ENCODE data around the gene EXOSC1. TPM values are rescaled to one million over a fixed set of nuclear protein-coding genes. Genes with fewer than 3 reads are reported as not detected.

Gene EXOSC1
- total and polyA plus RNA-seq, 2 donors (not counting 3 experiments of a cell fraction or from before 2014, with no cell fraction given) = 50.7 to 52.9 TPM

GRCh38 chr10:97483921-97484320 is 38.1 kb upstream of the EXOSC1 start:
- no peaks in the 10 kb centered on the region for H3K9me3 ChIP-seq (replicated peaks; ENCODE audit: control insufficient read depth, insufficient read depth, low read length)
- DNase-seq (ENCODE audit: low read depth, low spot score) (peak; percentile 27), FAIRE-seq (no peak)
- intact Hi-C loops (cut with micrococcal nuclease) = no loop called here
- POLR2A ChIA-PET = no interaction called here
- H3K79me2 ChIP-seq (ENCODE audit: control insufficient read depth, insufficient read depth, low read length) = peaks cover 47% of the 10 kb centered on the region
- H3K27ac ChIP-seq (ENCODE audit: insufficient read depth, low read depth, low read length) = no peak overlapping the region
- H2AFZ ChIP-seq (ENCODE audit: low read depth, low read length) = no peak overlapping the region
- H3K36me3 ChIP-seq (ENCODE audit: control insufficient read depth in 2 of 2, extremely low read depth in 1 of 2, insufficient read depth in 2 of 2, low read length in 2 of 2) = peaks cover 4 to 12% of the 10 kb centered on the region in 2 experiments
- no peak overlapping the region for H3K4me3 ChIP-seq (replicated peaks in 1 of 3; ENCODE audit: insufficient read depth in 1 of 3, low read depth in 1 of 3, low read length in 3 of 3)
- no peaks in the 10 kb centered on the region for H3K27me3 ChIP-seq (ENCODE audit: control insufficient read depth in 2 of 2, insufficient read depth in 2 of 2, low read length in 2 of 2)
- CTCF ChIA-PET = interaction anchor here (0.7 to 1.2 kb wide), 3 partner anchors 11 to 88 kb away, joined by 3 read pairs; partner anchors contain the start of gene UBTD1
- dilution Hi-C loops (cut with MboI; ENCODE audit: extremely low pct_ligation_motif_present, low sequenced_read_pairs) = no loop called here
- no peak overlapping the region for H3K4me2 ChIP-seq (ENCODE audit: insufficient read depth, low read length)
- BruUV-seq (replicated peaks) = no TSS peak
- no peak for TF ChIP-seq FOS (IDR thresholded peaks at IDR 0.05; ENCODE audit: borderline replicate concordance, insufficient read depth, low read length)
- TF ChIP-seq EZH2 (IDR thresholded peaks at IDR 0.05; ENCODE audit: borderline replicate concordance, low read depth, low read length, severe bottlenecking) = no peak
- TF ChIP-seq JUN (IDR thresholded peaks at IDR 0.05; ENCODE audit: borderline replicate concordance, insufficient read depth, insufficient read length, low read depth) = no peak
- no peak for TF ChIP-seq MYC (IDR thresholded peaks at IDR 0.05; ENCODE audit: low read depth, low read length)
- no peak for TF ChIP-seq CTCF (IDR thresholded peaks at IDR 0.05; ENCODE audit: extremely low read depth in 1 of 2, insufficient read depth in 1 of 2, low read depth in 1 of 2, low read length in 2 of 2)
- no peak for TF ChIP-seq POLR2A (IDR thresholded peaks at IDR 0.05; ENCODE audit: low read depth, low read length)
- no peak for TF ChIP-seq GATA2 (IDR thresholded peaks at IDR 0.05; ENCODE audit: insufficient read depth, insufficient read length, low read depth, low read length)
- no peaks in the 10 kb centered on the region for H3K4me1 ChIP-seq (ENCODE audit: control insufficient read depth, extremely low read depth, insufficient read depth, low read length)
- H3K9me1 ChIP-seq (replicated peaks; ENCODE audit: control insufficient read depth, extremely low read depth, insufficient read depth, low read length) = no peaks in the 10 kb centered on the region
- H3K9ac ChIP-seq (replicated peaks; ENCODE audit: extremely low read depth, insufficient read depth, low read length) = no peak overlapping the region
- peaks cover 2% of the 10 kb centered on the region for H4K20me1 ChIP-seq (replicated peaks; ENCODE audit: control insufficient read depth, extremely low read depth, insufficient read depth, low read length)
